GM13977 (cell line): ENCODE results near the gene LRP3.

Experiments used
- DNase-seq: peaks from one replicate; pipeline ENCODE4 v3.0.0; 2012; ENCODE audit warnings: low spot score
- in situ Hi-C: fragments of 300-500 bp; cut with MboI; formaldehyde crosslinking; loops from one replicate; pipeline ENCODE4 v1.12.0; 2022; ENCODE audit warnings: low sequenced_read_pairs, low pct_unique_long_range_greater_than_20kb, mixed read lengths, inconsistent platforms; ENCODE audit not compliant: unreplicated experiment
- TF ChIP-seq, protein P1 (sequence below): IDR thresholded peaks from 2 replicates; pipeline ENCODE4 v1.5.1; 2012; ENCODE audit warnings: mild to moderate bottlenecking, control low read depth; ENCODE audit not compliant: insufficient read depth; ENCODE audit errors: extremely low read depth, missing control alignments

The LRP3 gene

DNA sequence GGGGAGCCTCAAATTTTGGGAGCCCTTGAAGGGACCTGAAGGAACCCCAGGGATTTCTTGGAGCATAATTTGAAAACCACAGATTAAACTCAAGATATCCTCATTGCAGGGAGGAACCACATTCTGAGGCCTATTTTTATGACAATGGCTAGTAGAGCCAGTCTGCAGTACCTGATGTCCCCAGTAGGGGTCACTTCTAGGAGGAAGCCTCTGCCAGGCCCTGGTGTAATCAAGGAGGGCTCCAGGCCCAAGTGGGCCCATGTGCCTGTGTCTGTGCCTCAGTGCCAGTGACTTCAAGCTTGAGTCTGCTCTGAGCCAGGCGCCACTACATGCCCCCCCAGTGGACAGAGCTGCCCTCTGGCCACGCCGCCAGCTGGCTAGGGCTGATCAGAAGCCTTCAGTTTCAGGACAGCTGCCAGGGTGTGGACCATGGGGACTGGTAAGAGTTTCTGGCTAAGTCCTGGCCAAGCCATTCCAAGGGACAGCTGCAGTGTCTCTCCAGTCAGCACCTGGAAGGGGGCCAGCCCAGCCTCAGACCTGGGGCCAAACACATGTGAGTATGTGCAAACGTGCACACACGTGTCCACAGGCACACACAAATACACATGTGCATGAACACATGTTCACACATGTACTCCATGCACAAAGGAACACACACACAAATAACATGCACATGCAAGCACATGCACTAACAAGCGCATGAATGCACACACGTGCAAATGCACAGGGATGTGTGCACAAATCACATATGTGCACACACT is 52.0 kb downstream of the LRP3 start:
- TF ChIP-seq, protein P1, sequence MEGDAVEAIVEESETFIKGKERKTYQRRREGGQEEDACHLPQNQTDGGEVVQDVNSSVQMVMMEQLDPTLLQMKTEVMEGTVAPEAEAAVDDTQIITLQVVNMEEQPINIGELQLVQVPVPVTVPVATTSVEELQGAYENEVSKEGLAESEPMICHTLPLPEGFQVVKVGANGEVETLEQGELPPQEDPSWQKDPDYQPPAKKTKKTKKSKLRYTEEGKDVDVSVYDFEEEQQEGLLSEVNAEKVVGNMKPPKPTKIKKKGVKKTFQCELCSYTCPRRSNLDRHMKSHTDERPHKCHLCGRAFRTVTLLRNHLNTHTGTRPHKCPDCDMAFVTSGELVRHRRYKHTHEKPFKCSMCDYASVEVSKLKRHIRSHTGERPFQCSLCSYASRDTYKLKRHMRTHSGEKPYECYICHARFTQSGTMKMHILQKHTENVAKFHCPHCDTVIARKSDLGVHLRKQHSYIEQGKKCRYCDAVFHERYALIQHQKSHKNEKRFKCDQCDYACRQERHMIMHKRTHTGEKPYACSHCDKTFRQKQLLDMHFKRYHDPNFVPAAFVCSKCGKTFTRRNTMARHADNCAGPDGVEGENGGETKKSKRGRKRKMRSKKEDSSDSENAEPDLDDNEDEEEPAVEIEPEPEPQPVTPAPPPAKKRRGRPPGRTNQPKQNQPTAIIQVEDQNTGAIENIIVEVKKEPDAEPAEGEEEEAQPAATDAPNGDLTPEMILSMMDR: no peak
- DNase-seq: no peak
- in situ Hi-C loops: no loop called here

DNA sequence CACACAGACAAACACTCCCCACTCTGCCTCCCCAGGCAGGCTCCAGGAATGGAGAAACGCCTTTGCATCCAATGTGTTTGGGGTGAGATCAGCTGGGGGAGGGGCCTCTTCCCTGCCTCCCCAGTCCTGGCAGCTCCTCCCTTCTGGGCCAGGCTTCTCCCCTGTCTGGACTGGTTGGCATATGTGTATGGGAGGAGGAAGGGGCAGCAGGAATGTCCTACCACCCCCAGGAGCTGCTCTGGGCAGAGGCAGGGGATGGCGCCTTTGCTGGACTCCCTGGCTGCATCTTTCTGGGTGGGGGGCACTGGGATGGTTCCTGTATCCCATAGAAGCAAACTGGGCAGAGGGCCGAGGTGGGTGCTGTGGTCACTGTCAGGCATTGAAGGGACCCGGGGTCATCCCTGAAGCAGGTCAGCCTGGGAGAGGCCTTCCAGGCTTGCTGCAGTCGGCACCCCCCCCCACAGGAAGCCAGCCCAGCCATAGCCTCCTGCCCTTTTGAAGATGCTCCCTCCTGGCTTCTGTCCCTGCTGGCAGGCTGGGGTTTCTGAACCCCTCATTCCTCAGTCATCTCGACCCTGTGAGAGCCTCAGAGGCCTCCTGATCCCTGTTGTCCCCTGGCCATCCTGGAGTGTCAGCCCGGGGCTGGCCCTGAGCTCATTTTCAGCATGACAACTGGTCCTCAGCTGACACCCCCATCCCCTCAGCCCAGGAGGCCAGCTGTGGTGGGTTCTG is 52.7 kb downstream of the LRP3 start:
- in situ Hi-C loops: no loop called here

DNA sequence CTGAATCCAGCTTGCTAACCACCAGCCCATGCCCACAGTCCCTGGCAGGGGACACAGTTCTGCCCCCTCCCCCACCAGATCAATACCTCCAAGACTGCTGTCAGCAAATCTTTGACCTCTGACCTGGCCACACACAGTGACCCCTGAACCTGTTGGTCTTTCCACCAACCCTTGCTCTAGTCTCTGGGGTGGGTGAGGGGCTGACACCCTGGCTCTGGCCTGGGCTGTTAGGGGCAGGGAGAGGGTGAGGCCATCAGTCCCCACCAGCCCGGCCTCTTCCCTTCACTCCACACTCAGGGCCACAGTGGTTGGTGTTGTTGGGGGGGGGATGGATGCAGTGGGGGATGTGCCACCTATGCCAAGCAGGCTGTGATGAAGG is 53.3 kb downstream of the LRP3 start:
- TF ChIP-seq, protein P1: no peak
- in situ Hi-C loops: no loop called here

More for the DNA sequence above, 52.7 kb downstream of the LRP3 start:
- TF ChIP-seq, protein P1: no peak
- DNase-seq: no peak

DNA sequence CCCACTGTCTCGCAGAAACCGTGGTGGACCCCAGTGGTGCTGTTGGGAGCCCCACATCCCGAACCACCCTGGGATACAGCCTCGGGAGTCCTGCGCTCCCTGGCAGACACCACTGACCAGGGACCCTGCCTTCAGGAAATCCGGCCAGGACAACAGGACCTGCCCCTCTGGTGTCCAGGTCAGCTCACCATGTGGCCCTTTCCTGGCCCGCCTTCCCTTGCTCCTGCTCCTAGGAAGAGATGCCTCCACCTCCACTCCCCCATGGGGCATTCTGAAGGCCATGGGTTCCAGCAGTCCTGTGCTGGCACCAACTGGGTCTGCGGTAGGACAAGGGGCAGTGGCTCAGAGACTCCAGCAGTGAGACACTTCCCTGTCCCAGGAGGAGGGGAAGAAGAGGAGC is 54.0 kb downstream of the LRP3 start:
- TF ChIP-seq, protein P1: no peak
- no peak for DNase-seq
- in situ Hi-C loops: no loop called here

More for the DNA sequence above, 53.3 kb downstream of the LRP3 start:
- DNase-seq: no peak

DNA sequence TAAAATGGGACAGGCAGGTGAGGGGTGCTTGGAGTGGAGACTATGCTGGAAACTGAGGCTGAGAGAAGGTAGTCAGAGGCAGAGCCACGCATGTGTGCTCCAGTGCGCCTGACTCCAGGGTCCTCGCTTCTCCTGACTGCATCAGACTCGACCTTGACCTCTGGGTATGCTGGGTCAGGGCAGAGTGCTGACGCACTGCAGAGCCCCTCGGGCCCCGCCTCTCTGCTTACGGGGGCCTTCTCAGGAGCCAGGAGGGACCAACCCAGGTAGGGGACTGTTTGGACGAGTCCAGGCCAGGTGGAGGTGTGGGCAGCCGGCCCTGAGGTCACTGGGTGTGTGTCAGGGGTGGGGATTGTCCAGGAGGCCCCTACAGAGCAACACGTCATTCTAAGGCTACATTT is 54.4 kb downstream of the LRP3 start:
- DNase-seq: no peak
- in situ Hi-C loops: no loop called here
- TF ChIP-seq, protein P1: no peak

DNA sequence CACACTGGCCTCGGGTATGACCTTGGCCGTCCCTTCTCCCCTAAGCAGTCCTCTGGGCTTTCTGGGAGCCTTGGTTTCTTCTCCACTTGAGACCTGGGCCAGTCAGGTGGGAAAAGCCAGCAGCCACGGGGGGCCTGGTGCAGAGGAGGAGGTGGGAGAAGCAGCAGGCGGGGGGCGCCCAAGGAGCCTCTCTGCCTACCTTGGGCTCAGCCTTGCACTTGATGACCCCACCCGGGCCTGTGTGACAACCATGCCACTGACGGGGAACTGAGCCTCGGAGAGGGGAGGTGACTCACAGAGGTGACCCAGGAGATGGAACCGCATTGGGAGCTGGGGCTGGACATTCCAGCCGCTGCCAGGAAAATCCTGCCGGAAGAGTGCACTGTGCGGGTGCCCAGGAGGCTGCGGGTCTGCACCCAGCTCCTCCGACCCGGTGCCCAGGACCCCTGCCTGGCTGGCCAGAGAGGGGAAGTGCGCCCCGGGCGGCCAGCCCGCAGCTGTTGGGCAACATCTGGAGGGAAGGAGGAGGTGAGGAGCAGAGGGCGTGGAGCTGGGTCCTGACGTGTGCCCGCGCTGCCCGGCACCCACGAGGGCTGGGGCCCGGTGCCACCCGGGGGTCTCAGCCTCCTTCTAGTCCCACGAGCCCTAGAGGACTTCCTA is 55.0 kb downstream of the LRP3 start:
- TF ChIP-seq, protein P1: no peak
- no peak for DNase-seq
- in situ Hi-C loops: no loop called here
